Spleen (tissue), 13 donors: ENCODE measurements around the gene FGFBP1. TPM values are rescaled to one million over a fixed set of nuclear protein-coding genes. Genes with fewer than 3 reads are reported as not detected.

Experiments
- DNase-seq: peaks from one replicate; pipeline ENCODE4 v3.0.0-alpha.2; 2020
- H3K27ac ChIP-seq, 8 donors: fragments of 200-600 bp; sonication (generic) in 7 of 8; 1 replicate in 4 of 8; 2 replicates in 4 of 8; pipeline versions ENCODE4 v1.5.0 to v1.8.0; 2016 to 2021; ENCODE audit warnings: inconsistent platforms in 4 of 8, mild to moderate bottlenecking in 4 of 8, moderate library complexity in 1 of 8
- H3K27me3 ChIP-seq, 7 donors: fragments of 200-600 bp; sonication (generic) in 6 of 7; replicated peaks in 1 of 7; 1 replicate in 4 of 7; 2 replicates in 3 of 7; pipeline versions ENCODE4 v1.5.0 to v1.8.0; 2016 to 2021; ENCODE audit warnings: inconsistent platforms in 3 of 7, mild to moderate bottlenecking in 1 of 7
- H3K36me3 ChIP-seq, 6 donors: fragments of 200-600 bp; sonication (generic) in 5 of 6; 1 replicate in 4 of 6; 2 replicates in 2 of 6; pipeline versions ENCODE4 v1.5.0 to v1.8.0; 2016 to 2021; ENCODE audit warnings: inconsistent platforms in 2 of 6
- H3K4me1 ChIP-seq, 6 donors: fragments of 200-600 bp; sonication (generic) in 5 of 6; 1 replicate in 3 of 6; 2 replicates in 3 of 6; pipeline versions ENCODE4 v1.5.0 to v1.8.0; 2016 to 2021; ENCODE audit warnings: inconsistent platforms in 3 of 6
- H3K4me3 ChIP-seq, 8 donors: fragments of 200-600 bp; sonication (generic) in 7 of 8; 1 replicate in 4 of 8; 2 replicates in 4 of 8; pipeline versions ENCODE4 v1.5.0 to v1.8.0; 2016 to 2021; ENCODE audit warnings: inconsistent platforms in 4 of 8, mild to moderate bottlenecking in 4 of 8, moderate library complexity in 2 of 8
- H3K9me3 ChIP-seq, 8 donors: fragments of 200-600 bp; sonication (generic) in 7 of 8; 1 replicate in 4 of 8; 2 replicates in 4 of 8; pipeline versions ENCODE4 v1.5.0 to v1.8.0; 2016 to 2021; ENCODE audit warnings: inconsistent platforms in 4 of 8
- CTCF ChIP-seq, 11 experiments: fragments of 200-600 bp in 7 of 11; fragments of 450-650 bp in 4 of 11; sonication (generic) in 4 of 11; IDR thresholded peaks in 8 of 11; conservative IDR thresholded peaks in 3 of 11; 1 replicate in 7 of 11; 2 replicates in 4 of 11; pipeline versions ENCODE4 v1.4.0 to v1.8.0; 2016 to 2021; ENCODE audit warnings: antibody characterized with exemption in 11 of 11, inconsistent platforms in 4 of 11, mild to moderate bottlenecking in 1 of 11
- POLR2A ChIP-seq, 3 donors: fragments of 450-650 bp; IDR thresholded peaks; one replicate each; pipeline ENCODE4 v1.5.1; 2017; ENCODE audit warnings: antibody characterized with exemption in 3 of 3, mild to moderate bottlenecking in 1 of 3
- POLR2AphosphoS5 ChIP-seq, 3 donors: sonication (generic); formaldehyde crosslinking; IDR thresholded peaks; one replicate each; pipeline ENCODE4 v1.5.1; 2017; ENCODE audit warnings: antibody characterized with exemption in 3 of 3
- WGBS, 5 donors: extraction: QIAGEN DNeasy Blood & Tissue Kit in 3 of 5; methylation state at CpG; one replicate each; pipeline versions ENCODE4 v1.1.5 to v1.1.7; 2013 to 2018; 5-methylcytosine and 5-hydroxymethylcytosine counted together
- intact Hi-C: fragments of 100-400 bp; cut with DNase I; formaldehyde crosslinking; loops from one replicate; pipeline ENCODE4 v1.15.0; 2023; ENCODE audit warnings: low total_unique reads
- long read RNA-seq, 2 donors: transcript quantifications; one replicate each; lab custom pipeline, GENCODE V29; 2026
- polyA plus RNA-seq, 3 donors: library from polyadenylated mRNA; stranded (reverse); fragments of 200-250 nt; gene quantifications; one replicate each; pipeline ENCODE4 v1.2.1, GENCODE V29; 2013
- total RNA-seq, 7 donors: library from RNA; depleted of rRNA in 3 of 7; stranded (reverse); fragments of >200 nt in 3 of 7; fragmentation: NEBNext Ultra II Directional in 4 of 7; extraction: Animal tissue kit (Norgen Biotek cat#: 25700) in 4 of 7; gene quantifications; one replicate each; pipeline versions ENCODE4 v1.1.0 to v1.2.1, GENCODE V29; 2016 to 2021
- donor health status: healthy with polysubstance abuse.
- donor health status: DM: no; HTN: no; CAD: no; lungs with moderate emphysema.
- donor health status: DM: no; HTN: no; CAD: no.
- donor health status: Bipolar disorder and iron deficiency.
- donor health status: healthy.
- donor health status: DM: no; HTN: no; CAD: no.
- donor health status: DM: yes; HTN: yes; CAD: no.

FGFBP1 gene
- total RNA-seq (not detected), polyA plus RNA-seq (under 1 TPM in 2 of 3 donors, not detected in 1; 0.08 to 0.10 TPM)
- long read RNA-seq, donor 1: 0 reads
- long read RNA-seq, donor 2: 0 reads

GRCh38 chr4:15938640-15939039 is at the start of gene FGFBP1:
FGFBP1 (minus strand) TSS chr4:15938740; CDS start chr4:15936632, 2,108 bp downstream.
- Histone ChIP-seq H3K27me3 (peaks cover 0 to 13% (median 0%) of the 10 kb centered on the region in 7 donors), H3K27ac (no peak within 1 kb of the TSS), H3K4me3 (no peak within 1 kb of the TSS), H3K9me3 (no peaks in the 10 kb centered on the region), H3K36me3 (no peaks in the 10 kb centered on the region), H3K4me1 (no peaks in the 10 kb centered on the region)
- TF ChIP-seq POLR2A (IDR thresholded peaks at IDR 0.05) (no peak), POLR2AphosphoS5 (IDR thresholded peaks at IDR 0.05) (no peak), CTCF (IDR thresholded peaks at IDR 0.05 in 8 of 11, conservative IDR thresholded peaks at IDR 0.05 in 3 of 11) (no peak)
- intact Hi-C loops: no loop called here
- no peak for DNase-seq
- 47 to 60% (median 50%) methylated on average over 4 of the region's 4 CpGs for WGBS, 5 donors

GRCh38 chr4:15988222-15988621 is 49.7 kb upstream of the FGFBP1 start:
- no peak overlapping the region for H3K27ac ChIP-seq
- H3K36me3 ChIP-seq: no peaks in the 10 kb centered on the region
- no peak overlapping the region for H3K4me3 ChIP-seq
- TF ChIP-seq CTCF (IDR thresholded peaks at IDR 0.05 in 8 of 11, conservative IDR thresholded peaks at IDR 0.05 in 3 of 11) (no peak), POLR2AphosphoS5 (IDR thresholded peaks at IDR 0.05) (no peak), POLR2A (IDR thresholded peaks at IDR 0.05) (no peak)
- intact Hi-C loops: no loop called here
- DNase-seq: no peak
- H3K9me3 ChIP-seq: no peaks in the 10 kb centered on the region
- peaks cover 0 to 26% (median 3%) of the 10 kb centered on the region in 6 donors for H3K4me1 ChIP-seq
- H3K27me3 ChIP-seq: no peaks in the 10 kb centered on the region
- 40 to 84% (median 58%) methylated on average over 1 of the region's 1 CpG for WGBS, 5 donors

- intact Hi-C loops: no loop called here
These were observed 48.4 kb upstream of the FGFBP1 start for GRCh38 chr4:15986907-15987306.

DNA sequence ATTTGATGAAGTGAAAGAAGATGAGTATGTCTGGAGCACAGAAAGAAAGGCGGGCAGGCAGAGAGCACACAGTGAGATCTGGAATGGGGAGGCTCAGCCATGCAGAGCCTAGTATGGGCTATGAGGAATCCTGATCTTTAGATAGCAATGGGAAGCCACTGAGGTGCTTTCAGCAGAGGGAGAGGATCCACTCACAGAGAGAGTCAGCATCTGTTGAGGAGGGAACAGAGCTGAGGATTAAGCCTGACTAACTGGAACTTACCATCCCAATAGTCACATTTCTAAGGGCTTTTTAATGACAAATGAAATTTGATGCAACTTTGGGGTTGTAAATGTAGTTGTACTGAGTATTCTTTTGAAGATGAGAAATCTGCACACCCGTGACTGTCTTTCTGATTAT is 45.1 kb upstream of the FGFBP1 start:
- Histone ChIP-seq H3K9me3 (no peaks in the 10 kb centered on the region), H3K4me1 (peaks cover 0 to 22% (median 0%) of the 10 kb centered on the region in 6 donors), H3K27me3 (no peaks in the 10 kb centered on the region), H3K4me3 (no peak overlapping the region), H3K36me3 (no peaks in the 10 kb centered on the region), H3K27ac (no peak overlapping the region)
- intact Hi-C loops: no loop called here
- WGBS, 5 donors: 79 to 97% (median 94%) methylated on average over 2 of the region's 2 CpGs
- TF ChIP-seq POLR2AphosphoS5 (IDR thresholded peaks at IDR 0.05): no peak
- TF ChIP-seq CTCF (IDR thresholded peaks at IDR 0.05 in 8 of 11, conservative IDR thresholded peaks at IDR 0.05 in 3 of 11): no peak
- TF ChIP-seq POLR2A (IDR thresholded peaks at IDR 0.05): no peak
- DNase-seq: no peak

More at GRCh38 chr4:15986907-15987306, 48.4 kb upstream of the FGFBP1 start:
- TF ChIP-seq CTCF (IDR thresholded peaks at IDR 0.05 in 8 of 11, conservative IDR thresholded peaks at IDR 0.05 in 3 of 11): no peak
- TF ChIP-seq POLR2AphosphoS5 (IDR thresholded peaks at IDR 0.05): no peak
- TF ChIP-seq POLR2A (IDR thresholded peaks at IDR 0.05): no peak
- no peak overlapping the region for H3K4me3 ChIP-seq
- DNase-seq: no peak
- WGBS, 5 donors: 61 to 86% (median 75%) methylated on average over 5 of the region's 5 CpGs
- H3K27ac ChIP-seq: no peak overlapping the region
- H3K9me3 ChIP-seq: no peaks in the 10 kb centered on the region
- no peaks in the 10 kb centered on the region for H3K36me3 ChIP-seq
- H3K27me3 ChIP-seq: no peaks in the 10 kb centered on the region
- peaks cover 0 to 26% (median under 1%) of the 10 kb centered on the region in 6 donors for H3K4me1 ChIP-seq
